GM13977 (cell line): ENCODE measurements around the gene FUZ.

Source experiments
- DNase-seq: peaks from one replicate; pipeline ENCODE4 v3.0.0; 2012; ENCODE audit warnings: low spot score
- in situ Hi-C: fragments of 300-500 bp; cut with MboI; formaldehyde crosslinking; loops from one replicate; pipeline ENCODE4 v1.12.0; 2022; ENCODE audit warnings: low sequenced_read_pairs, low pct_unique_long_range_greater_than_20kb, mixed read lengths, inconsistent platforms; ENCODE audit not compliant: unreplicated experiment
- TF ChIP-seq, protein P1 (sequence below): IDR thresholded peaks from 2 replicates; pipeline ENCODE4 v1.5.1; 2012; ENCODE audit warnings: mild to moderate bottlenecking, control low read depth; ENCODE audit not compliant: insufficient read depth; ENCODE audit errors: extremely low read depth, missing control alignments

The FUZ gene

GRCh38 chr19:49859682-49860335 lies 46.7 kb upstream of the FUZ start:
- no peak for DNase-seq
- TF ChIP-seq, protein P1, sequence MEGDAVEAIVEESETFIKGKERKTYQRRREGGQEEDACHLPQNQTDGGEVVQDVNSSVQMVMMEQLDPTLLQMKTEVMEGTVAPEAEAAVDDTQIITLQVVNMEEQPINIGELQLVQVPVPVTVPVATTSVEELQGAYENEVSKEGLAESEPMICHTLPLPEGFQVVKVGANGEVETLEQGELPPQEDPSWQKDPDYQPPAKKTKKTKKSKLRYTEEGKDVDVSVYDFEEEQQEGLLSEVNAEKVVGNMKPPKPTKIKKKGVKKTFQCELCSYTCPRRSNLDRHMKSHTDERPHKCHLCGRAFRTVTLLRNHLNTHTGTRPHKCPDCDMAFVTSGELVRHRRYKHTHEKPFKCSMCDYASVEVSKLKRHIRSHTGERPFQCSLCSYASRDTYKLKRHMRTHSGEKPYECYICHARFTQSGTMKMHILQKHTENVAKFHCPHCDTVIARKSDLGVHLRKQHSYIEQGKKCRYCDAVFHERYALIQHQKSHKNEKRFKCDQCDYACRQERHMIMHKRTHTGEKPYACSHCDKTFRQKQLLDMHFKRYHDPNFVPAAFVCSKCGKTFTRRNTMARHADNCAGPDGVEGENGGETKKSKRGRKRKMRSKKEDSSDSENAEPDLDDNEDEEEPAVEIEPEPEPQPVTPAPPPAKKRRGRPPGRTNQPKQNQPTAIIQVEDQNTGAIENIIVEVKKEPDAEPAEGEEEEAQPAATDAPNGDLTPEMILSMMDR, result no peak
- in situ Hi-C loops, result no loop called here

- no peak for DNase-seq
- TF ChIP-seq, protein P1, result no peak
- in situ Hi-C loops, result no loop called here
Observed at GRCh38 chr19:49858088-49858985, 45.2 kb upstream of the FUZ start.

DNA sequence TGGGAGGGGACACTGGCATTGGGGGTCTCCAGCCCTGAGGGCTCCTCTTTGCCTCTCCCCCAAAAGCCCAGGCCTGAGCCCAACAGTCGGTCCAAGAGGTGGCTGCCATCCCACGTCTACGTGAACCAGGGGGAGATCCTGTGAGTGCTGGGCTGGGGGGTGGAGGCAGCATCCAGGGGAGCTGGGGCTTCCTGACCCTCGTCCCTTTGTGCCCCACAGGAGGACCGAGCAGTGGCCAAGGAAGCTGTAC lies 44.7 kb upstream of the FUZ start:
- in situ Hi-C loops, result no loop called here
- no peak for DNase-seq
- TF ChIP-seq, protein P1, result no peak

DNA sequence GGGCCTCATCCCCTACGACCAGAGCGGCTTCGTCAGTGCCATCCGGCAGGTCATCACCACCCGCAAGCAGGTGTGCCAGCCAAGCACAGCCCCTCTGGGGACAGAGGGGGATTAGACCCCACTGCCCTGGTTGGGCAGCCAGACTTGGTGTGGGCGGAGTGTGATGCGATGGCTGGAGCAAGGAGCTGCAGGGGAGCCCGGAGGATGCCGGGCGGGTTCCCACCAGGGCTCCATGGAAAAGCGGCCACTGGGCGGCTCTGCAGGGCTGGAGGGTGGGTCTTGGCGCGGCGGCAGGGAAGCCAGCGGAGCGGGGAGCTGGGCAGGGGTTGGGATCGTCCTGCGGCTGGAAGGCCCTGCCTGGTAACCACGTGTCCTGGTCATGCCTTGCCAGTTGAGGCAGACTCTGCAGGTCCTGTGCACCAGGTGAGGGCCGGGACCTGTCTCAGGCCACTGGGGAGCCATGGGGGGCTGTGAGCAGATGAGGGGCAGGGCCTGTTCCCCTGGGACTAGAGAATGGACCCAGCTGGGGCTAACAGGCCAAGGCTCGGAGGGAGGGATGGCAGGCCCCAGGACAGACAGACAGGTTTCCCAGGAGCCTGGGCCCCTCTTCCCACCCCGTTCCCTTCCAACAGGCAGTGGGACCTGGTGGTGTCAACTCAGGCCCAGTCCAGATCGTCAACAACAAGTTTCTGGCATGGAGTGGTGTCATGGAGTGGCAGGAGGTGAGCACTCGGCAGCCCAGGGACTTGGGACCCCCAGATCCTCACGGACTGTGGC lies 44.2 kb upstream of the FUZ start:
- no peak for DNase-seq
- TF ChIP-seq, protein P1, result no peak
- in situ Hi-C loops, result no loop called here

- in situ Hi-C loops, result no loop called here
- no peak for DNase-seq
- TF ChIP-seq, protein P1, result no peak
Observed at GRCh38 chr19:49856574-49857021, 43.5 kb upstream of the FUZ start.

DNA sequence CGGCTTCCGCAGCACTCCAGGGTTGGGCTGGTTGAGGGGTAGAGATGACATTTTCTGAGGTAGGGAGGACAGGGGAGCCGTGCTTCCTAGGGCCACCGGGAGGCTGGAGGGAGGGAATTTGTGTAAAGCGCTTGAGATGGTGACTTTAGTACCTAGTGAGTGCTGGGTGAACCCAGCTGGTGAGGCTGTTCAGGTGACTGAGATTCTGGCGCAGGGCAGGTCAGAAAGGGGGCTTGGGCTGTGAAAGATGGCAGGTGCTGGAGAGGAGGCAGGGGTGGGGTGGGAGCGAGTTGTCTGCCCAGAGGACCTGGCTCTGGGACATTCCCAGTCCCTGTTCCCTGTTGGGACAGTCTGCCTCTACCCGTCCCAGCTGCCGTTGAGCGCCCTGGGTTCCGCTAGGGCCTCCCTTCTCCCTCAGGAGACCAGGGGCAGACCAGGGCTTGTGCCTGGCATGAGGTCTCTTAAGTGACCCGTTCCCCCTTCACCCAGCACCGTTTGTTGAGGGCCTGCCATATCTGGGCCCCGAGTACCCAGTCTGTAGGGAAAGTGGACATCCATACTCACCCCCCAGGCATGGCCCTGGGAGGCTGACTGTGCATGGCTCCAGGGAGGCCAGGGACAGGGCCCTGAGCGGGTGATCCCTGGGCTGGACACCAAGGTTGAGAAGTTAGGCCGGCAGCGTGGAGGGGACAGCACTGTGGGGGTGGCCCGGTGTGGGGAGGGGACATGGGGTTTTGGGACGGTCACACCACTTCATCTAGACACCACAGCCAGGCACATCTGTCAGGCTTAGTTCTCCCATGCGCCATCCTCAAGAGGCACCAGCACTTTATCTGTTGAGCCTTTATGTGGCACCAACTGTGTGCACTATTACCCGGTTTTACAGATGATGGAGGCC lies 42.8 kb upstream of the FUZ start:
- DNase-seq, result no peak
- in situ Hi-C loops, result no loop called here
- TF ChIP-seq, protein P1, result no peak
